SJCRH30 (cell line): ENCODE results near the gene CAPN13. TPM values are rescaled to one million over a fixed set of nuclear protein-coding genes. Genes with fewer than 3 reads are reported as not detected.

ENCODE experiments used
- DNase-seq, 2 experiments: peaks; one replicate each; pipeline ENCODE4 v3.0.0-alpha.2; 2015 to 2020
- H3K27ac ChIP-seq: fragments of 250-450 bp; sonication (Bioruptor Pico); 2 replicates; pipeline ENCODE4 v1.5.1; 2020; ENCODE audit warnings: mild to moderate bottlenecking, moderate library complexity
- H3K27me3 ChIP-seq: fragments of 250-450 bp; sonication (Bioruptor Pico); 2 replicates; pipeline ENCODE4 v1.5.1; 2020; ENCODE audit warnings: mild to moderate bottlenecking, moderate library complexity
- H3K36me3 ChIP-seq: fragments of 250-450 bp; sonication (Bioruptor Pico); 2 replicates; pipeline ENCODE4 v1.5.1; 2020; ENCODE audit warnings: mild to moderate bottlenecking, moderate library complexity
- H3K4me1 ChIP-seq: fragments of 250-450 bp; sonication (Bioruptor Pico); 2 replicates; pipeline ENCODE4 v1.5.1; 2020; ENCODE audit warnings: mild to moderate bottlenecking, moderate library complexity
- H3K4me3 ChIP-seq: fragments of 250-450 bp; sonication (Bioruptor Pico); 2 replicates; pipeline ENCODE4 v1.5.1; 2020; ENCODE audit warnings: mild to moderate bottlenecking, moderate library complexity
- H3K9me3 ChIP-seq: fragments of 250-450 bp; sonication (Bioruptor Pico); replicated peaks from 2 replicates; pipeline ENCODE4 v1.5.1; 2020; ENCODE audit warnings: mild to moderate bottlenecking, moderate library complexity
- total RNA-seq: library from RNA; depleted of rRNA; stranded (reverse); fragments of >200 nt; shearing (Covaris generic); gene quantifications from 2 replicates; pipeline ENCODE4 v1.2.3, GENCODE V29; 2014

The CAPN13 gene
- total RNA-seq, 1 experiment from 2014 or later = not detected

DNA sequence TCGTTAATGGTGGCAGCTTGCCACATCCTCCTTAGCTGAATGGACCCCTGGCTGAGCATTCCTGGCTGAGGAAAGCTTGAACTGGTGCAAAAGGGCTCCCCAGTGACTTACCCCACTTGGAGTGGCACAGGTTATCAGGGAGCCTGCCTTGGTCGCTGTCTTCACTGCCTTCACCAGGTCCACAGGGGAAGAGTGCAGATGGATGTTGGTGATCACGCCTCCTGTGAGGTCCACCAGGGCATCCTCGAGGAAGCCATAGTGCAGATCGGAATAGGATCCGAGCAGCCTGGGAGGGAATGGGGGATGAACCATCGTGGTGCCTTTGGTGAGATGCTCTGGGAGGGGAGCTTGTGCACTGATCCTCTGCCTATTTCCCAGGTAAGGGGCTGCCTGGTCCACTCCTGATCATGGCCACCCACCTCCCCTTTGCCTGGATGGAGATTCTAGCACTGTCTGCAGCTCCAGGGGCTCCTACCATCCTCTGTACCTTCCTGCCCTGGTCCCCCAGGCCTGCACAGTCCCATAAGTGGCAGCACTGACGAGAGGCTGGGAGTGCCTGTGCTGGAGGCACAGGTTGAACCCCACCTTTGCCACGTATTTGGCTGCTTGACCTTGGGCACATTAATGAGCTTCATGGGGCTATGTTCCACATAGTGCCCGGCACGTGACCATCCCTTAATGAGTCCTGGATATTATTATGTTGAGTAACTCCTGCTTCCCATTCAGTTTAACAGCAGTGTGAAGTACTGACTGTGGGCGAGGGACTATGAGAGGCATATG, 43.0 kb downstream of the CAPN13 start:
- H3K4me1 ChIP-seq = no peaks in the 10 kb centered on the region
- no peak for DNase-seq

DNA sequence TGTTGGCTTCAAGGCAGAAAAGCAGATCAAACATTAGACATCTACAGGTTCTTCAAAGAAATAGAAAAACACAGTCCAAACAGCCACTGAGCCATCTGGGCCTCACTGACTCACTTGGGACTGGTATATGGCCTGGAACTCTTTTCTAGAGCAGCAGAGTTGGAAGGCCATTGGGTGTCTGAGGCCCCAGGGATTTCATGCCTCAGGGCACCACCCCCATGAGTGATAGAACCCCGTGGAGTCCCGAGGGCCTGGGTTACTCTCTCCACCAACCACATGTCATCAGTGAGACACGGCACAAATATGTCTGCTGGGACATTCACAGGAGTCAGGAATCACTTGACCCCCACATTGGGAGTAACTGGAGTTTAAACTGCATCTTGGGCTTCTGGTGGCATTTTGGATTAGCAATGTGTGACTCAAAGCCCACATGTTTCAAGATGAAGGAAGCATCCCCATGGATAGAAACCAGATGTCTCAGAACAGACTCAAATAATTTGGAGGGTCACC, 44.0 kb downstream of the CAPN13 start:
- Histone ChIP-seq H3K36me3 (no peaks in the 10 kb centered on the region), H3K9me3 (no peaks in the 10 kb centered on the region), H3K4me1 (no peaks in the 10 kb centered on the region), H3K27me3 (peaks cover 43% of the 10 kb centered on the region), H3K27ac (no peak overlapping the region), H3K4me3 (no peak overlapping the region)
- no peak for DNase-seq

More for the DNA sequence above, 43.0 kb downstream of the CAPN13 start:
- H3K27me3 ChIP-seq = peaks cover 48% of the 10 kb centered on the region
- H3K9me3 ChIP-seq = no peaks in the 10 kb centered on the region
- no peak overlapping the region for H3K4me3 ChIP-seq
- no peaks in the 10 kb centered on the region for H3K36me3 ChIP-seq
- no peak overlapping the region for H3K27ac ChIP-seq

DNA sequence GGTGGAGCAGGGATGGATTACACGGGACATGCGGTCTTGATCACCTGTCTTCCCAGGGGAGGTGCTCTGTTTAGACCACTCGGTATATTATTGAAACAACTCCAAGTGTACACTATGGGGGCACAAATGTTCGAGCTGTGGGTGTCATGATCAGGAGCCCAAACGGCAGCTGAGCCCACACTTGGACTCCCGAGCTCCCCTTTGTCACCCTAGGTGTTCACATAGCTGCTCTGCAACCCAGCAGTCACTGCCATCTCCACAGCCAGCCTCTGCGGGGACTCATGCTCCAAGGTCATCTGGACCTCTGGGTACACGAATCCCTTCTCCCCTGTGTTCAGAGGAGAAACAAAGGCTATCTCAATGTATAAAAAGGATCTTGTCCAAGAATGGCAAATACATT, 46.0 kb downstream of the CAPN13 start:
- H3K4me3 ChIP-seq = no peak overlapping the region
- peaks cover 30% of the 10 kb centered on the region for H3K27me3 ChIP-seq
- no peak for DNase-seq
- H3K9me3 ChIP-seq = no peaks in the 10 kb centered on the region
- H3K4me1 ChIP-seq = no peaks in the 10 kb centered on the region
- no peak overlapping the region for H3K27ac ChIP-seq
- H3K36me3 ChIP-seq = no peaks in the 10 kb centered on the region

DNA sequence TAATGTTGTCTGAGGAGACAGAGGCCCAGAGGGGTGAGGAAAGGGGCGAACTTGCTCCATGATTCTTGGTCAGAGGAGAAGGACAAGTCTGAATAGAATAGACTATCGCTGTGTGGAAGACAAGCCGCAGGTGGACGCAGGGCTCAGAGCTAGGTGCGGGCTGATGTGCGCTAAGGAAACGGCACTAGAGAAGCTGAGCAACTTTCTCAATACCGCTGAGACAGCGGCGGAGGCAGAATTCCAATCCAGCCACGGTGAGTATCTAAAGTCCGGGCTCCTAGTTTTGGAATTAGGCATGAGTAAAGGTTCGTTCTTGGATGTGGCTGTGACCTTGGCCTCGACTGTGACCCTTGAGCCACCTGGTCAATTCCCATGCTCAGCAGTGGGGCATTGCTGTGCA, 47.8 kb downstream of the CAPN13 start:
- no peaks in the 10 kb centered on the region for H3K9me3 ChIP-seq
- no peak overlapping the region for H3K27ac ChIP-seq
- H3K36me3 ChIP-seq = no peaks in the 10 kb centered on the region
- no peak for DNase-seq
- no peak overlapping the region for H3K4me3 ChIP-seq
- peaks cover 28% of the 10 kb centered on the region for H3K27me3 ChIP-seq
- H3K4me1 ChIP-seq = no peaks in the 10 kb centered on the region

DNA sequence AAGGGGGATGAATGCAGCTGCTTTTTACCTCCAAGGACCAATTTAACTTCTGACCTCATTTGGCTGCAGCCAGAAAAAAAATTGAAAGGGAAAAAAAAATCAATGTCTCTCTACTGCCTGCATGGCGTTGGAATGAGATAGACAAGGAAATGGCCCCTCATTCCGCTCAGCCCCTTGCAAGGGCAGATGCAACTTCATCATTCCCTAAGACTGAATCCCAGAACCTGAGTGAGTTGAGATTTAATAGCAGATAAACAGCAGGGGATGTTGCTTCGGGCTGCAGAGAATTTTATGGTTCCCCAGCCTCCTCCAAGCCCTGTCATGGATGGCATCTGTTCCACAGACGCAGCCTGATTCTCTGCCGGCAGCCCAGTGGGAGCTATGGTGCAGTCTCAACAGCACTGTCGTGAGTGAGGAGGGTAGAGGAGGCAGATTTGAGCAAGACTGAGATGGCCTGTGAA, 49.0 kb downstream of the CAPN13 start:
- H3K27me3 ChIP-seq = peaks cover 31% of the 10 kb centered on the region
- no peak for DNase-seq
- no peaks in the 10 kb centered on the region for H3K9me3 ChIP-seq
- H3K4me3 ChIP-seq = no peak overlapping the region
- H3K27ac ChIP-seq = no peak overlapping the region
- no peaks in the 10 kb centered on the region for H3K4me1 ChIP-seq
- H3K36me3 ChIP-seq = no peaks in the 10 kb centered on the region

DNA sequence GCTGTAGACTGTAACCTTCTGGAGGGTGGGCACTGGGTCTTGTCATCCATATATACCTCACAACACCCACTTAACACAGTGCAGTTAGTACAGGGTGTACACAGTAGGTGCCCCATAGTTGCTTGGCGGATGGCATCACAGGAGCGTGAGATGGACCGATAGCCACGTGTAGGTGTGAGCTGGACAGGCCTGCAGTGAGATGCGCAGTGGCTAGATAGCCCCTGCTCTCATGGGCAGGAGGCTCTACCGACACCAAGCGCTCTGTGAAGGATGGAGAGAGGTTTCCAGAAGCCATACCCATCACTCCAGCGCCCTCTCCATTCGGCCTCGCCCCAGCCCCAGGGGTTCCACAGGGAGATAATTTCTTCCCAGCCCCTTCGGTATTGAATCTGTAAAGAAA, 49.5 kb downstream of the CAPN13 start:
- Histone ChIP-seq H3K27ac (no peak overlapping the region), H3K36me3 (no peaks in the 10 kb centered on the region)
- DNase-seq = no peak

DNA sequence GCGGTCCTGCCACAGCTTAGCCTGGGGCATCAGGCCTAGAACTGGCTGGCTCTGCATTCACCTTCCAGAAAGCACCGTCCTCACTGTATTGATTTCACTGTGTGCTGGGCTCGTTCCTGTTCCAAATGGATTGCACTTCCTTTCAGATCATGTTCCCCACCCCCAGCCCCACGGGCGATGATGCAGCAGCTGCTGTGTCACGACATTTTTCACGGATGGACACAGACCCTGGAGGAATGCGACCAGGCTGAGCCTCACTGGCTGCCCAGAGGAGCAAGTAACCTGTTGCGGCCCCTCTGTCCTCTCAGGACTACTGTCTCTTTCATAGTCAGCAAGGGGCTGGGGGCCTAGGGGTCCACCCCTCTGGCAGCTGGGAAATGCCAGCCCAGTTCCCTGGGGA, 50.3 kb downstream of the CAPN13 start:
- Histone ChIP-seq H3K36me3 (no peaks in the 10 kb centered on the region), H3K4me3 (no peak overlapping the region), H3K9me3 (no peaks in the 10 kb centered on the region), H3K27me3 (peaks cover 34% of the 10 kb centered on the region), H3K4me1 (no peaks in the 10 kb centered on the region), H3K27ac (no peak overlapping the region)
- no peak for DNase-seq

More for the DNA sequence above, 49.5 kb downstream of the CAPN13 start:
- Histone ChIP-seq H3K27me3 (peaks cover 31% of the 10 kb centered on the region), H3K4me3 (no peak overlapping the region), H3K4me1 (no peaks in the 10 kb centered on the region), H3K9me3 (no peaks in the 10 kb centered on the region)

DNA sequence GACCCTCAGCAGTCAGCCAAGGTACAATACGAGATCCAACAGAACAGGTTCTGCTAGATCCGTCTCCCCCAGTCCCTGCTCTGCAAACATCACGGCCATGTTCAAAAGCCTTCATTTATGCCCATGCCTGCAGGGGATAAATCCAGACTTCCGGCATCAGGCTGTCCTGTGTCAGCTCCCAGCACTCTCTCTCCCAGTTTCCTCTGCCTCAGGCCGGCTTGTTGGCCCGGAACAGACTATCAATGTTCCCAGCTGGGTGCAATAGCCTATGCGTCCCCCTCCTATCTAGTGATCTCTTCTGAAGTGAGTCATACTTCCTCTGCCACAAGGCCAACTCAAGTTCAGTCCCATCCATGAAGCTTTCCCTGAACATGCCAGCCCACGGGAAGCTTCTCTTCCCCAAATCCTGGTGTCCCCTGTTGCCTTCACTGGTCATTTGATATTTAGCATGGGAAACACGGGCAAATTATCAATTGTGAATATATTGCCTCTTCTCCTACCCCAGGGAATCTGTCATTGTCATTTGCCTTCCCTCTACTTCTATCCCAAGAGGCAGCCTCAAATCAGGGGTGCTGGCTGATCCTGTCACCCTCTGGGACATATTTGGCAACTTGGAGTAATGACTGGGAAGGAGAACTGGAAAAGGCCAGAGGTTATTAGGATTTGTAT, 51.1 kb downstream of the CAPN13 start:
- no peaks in the 10 kb centered on the region for H3K36me3 ChIP-seq
- H3K4me3 ChIP-seq = no peak overlapping the region
- H3K9me3 ChIP-seq = no peaks in the 10 kb centered on the region
- no peaks in the 10 kb centered on the region for H3K4me1 ChIP-seq
- no peak overlapping the region for H3K27ac ChIP-seq
- peaks cover 35% of the 10 kb centered on the region for H3K27me3 ChIP-seq
- DNase-seq = peak; percentile 14 to 36

DNA sequence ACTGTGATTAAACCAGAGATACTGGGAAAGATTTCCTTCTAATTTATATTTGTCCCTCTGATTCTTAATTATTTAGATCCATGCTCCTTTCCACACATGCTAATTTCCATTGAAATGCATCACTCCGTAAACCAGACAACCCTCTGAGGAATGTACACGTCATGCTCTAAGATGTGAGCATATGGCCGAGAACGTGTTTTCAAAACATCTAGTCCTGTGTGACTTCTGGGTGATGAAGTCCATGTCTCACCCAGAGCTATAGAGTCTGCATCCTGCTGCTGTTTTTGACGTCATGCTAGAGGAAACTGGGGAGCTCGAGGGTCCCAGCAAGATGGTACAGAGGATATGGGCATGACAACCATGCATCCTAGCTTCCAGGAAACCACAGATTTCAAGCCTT, 53.6 kb downstream of the CAPN13 start:
- H3K36me3 ChIP-seq = no peaks in the 10 kb centered on the region
- DNase-seq = no peak
- no peaks in the 10 kb centered on the region for H3K4me1 ChIP-seq

DNA sequence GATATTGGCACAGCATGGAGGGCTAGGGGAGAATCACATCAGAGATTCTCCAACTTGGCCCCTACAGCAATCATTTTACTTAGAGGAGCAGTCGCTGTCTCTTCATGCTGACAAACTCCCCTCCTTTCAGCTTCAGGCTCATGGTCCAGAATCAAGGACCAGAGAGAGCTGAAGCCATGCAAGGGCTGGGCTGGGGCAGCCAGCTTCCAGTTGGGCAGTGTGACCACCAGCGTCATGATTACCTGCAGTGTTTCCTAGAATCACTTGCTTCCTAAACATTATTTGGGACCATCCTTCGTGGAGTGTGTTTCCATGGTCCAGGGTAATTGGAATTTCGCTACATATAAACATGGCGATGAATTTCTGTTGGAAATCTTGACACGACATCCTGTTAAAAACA, 54.4 kb downstream of the CAPN13 start:
- no peak for DNase-seq
- no peaks in the 10 kb centered on the region for H3K9me3 ChIP-seq
- no peak overlapping the region for H3K4me3 ChIP-seq
- H3K27ac ChIP-seq = no peak overlapping the region
- peaks cover 24% of the 10 kb centered on the region; the same call in 1 of the 2 replicates for H3K27me3 ChIP-seq
- no peaks in the 10 kb centered on the region for H3K4me1 ChIP-seq
- no peaks in the 10 kb centered on the region for H3K36me3 ChIP-seq

More for the DNA sequence above, 53.6 kb downstream of the CAPN13 start:
- H3K27ac ChIP-seq = no peak overlapping the region
- peaks cover 24% of the 10 kb centered on the region; the same call in 1 of the 2 replicates for H3K27me3 ChIP-seq
- no peaks in the 10 kb centered on the region for H3K9me3 ChIP-seq
- H3K4me3 ChIP-seq = no peak overlapping the region

DNA sequence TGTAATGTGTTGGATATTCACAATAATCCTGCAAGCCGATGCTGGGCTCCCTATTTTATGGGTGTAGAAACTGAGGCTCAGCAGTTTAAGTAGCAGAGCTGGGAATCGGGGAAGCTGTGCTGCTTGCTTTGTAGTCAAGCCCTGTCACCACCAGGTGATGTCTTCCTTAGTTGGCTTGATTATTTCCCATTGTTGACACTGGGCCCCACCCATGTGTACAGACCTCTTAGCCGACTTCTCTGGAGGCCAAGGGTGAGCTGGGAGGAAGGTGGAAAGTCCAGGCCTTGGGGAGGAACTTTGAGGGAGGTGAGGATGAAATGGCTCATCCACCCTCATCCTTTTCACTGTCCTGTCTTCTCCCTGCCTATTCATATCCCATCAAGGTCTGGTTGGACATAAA, 60.0 kb downstream of the CAPN13 start:
- no peak overlapping the region for H3K27ac ChIP-seq
- peaks cover 43% of the 10 kb centered on the region for H3K27me3 ChIP-seq
- no peak overlapping the region for H3K4me3 ChIP-seq
- H3K36me3 ChIP-seq = no peaks in the 10 kb centered on the region
- no peaks in the 10 kb centered on the region for H3K9me3 ChIP-seq
- H3K4me1 ChIP-seq = no peaks in the 10 kb centered on the region
- no peak for DNase-seq

DNA sequence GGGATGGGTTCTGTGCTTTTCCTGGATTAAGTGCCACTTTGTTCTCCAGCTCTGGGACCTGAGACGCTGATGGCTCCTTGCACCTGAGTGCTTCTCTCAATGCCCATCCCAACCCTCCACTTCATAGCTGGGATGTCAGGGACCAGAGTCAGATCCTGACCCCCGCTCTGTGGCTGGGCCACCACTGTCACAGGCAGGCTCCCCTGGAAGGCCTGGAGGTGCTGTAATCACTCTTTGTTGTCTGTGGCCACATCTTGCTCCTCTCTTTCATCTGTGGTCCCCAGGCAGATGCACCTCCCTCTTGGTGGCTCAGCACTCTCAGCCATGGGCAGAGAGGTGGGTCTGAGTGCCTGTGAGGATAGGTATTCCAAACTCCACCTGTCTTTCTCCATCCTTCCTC, 62.4 kb downstream of the CAPN13 start:
- H3K27ac ChIP-seq = no peak overlapping the region
- no peaks in the 10 kb centered on the region for H3K4me1 ChIP-seq
- H3K36me3 ChIP-seq = no peaks in the 10 kb centered on the region
- DNase-seq = no peak
- H3K9me3 ChIP-seq = no peaks in the 10 kb centered on the region
- no peak overlapping the region for H3K4me3 ChIP-seq
- H3K27me3 ChIP-seq = peaks cover 42% of the 10 kb centered on the region

DNA sequence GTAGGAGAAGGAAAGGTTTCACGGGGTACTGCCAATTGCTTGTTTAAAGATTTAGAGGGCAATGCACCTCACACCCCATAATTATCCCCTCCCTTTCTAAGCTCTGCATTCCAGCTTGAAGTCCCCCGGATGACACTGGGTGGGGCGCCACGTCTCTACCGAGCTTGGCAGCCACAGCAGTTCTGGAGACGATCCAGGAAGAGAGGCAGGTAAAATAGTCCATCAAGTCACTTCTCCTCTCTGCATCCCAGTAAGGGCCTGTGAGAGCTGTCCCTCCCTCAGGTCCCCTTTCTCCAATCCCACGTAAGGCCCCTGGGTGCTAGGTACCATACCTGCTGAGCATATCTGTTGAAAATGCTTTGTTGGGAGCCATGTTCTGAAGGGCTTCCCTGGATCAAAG, 65.7 kb downstream of the CAPN13 start:
- Histone ChIP-seq H3K4me3 (no peak overlapping the region), H3K27me3 (peaks cover 43% of the 10 kb centered on the region), H3K9me3 (no peaks in the 10 kb centered on the region), H3K36me3 (no peaks in the 10 kb centered on the region), H3K27ac (no peak overlapping the region), H3K4me1 (no peaks in the 10 kb centered on the region)
- no peak for DNase-seq

DNA sequence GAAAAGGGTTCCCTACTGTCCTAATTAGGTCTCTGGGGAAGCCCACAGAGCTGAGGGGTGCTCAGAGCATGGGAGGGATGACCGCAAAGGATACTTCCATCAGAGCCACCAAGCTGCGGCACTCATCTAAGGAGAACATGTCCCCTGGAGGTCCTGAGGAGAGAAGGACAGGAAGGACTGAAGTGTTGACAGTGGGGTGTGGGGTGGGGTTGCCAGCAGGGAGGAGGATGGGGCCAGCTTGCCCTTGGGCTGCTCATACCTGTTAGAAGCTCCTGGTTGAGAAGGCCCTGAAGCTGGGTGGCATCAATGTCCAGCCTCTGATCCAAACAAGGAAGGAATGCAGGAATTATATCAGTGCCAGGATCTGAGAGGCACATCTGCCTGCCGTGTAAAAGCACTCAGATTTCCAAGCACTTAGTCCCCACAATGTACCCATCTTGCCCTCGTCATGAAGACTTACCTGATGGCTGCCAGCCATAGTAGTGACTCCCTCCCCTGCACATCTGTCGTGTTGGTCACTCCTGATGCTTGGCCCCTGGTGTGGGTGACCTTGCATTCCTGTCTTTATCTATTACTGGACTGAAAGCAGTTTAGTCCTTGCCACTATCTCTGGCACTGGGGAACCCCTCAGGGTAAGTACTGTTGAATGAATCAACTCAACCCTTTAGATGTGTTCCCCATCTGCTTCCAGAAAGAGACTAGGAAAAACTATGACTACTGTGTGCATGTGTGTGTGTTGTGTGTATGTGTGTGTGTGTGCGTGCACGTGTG, 68.9 kb downstream of the CAPN13 start:
- Histone ChIP-seq H3K4me1 (no peaks in the 10 kb centered on the region), H3K27ac (no peak overlapping the region), H3K4me3 (no peak overlapping the region), H3K9me3 (no peaks in the 10 kb centered on the region), H3K27me3 (peaks cover 47% of the 10 kb centered on the region), H3K36me3 (no peaks in the 10 kb centered on the region)
- no peak for DNase-seq

DNA sequence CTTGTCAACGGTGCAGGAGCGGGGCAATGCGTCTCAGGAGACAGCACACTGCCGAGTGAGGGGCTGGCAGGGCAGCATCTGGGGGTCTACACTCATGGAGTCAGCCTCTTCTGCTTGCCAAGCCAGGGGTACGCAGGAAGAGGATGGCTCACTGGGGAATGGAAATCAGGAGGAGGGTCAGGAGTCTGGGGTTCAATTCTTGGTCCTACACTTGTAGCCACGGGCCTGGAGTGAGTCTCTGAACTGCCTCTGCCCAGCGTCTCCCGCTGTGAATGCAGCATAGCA, 70.0 kb downstream of the CAPN13 start:
- Histone ChIP-seq H3K27me3 (peaks cover 41% of the 10 kb centered on the region), H3K4me1 (no peaks in the 10 kb centered on the region), H3K36me3 (no peaks in the 10 kb centered on the region), H3K4me3 (no peak overlapping the region), H3K27ac (no peak overlapping the region), H3K9me3 (no peaks in the 10 kb centered on the region)
- DNase-seq = no peak
